Gastrocnemius medialis (tissue), 4 donors: ENCODE measurements around the gene TRMT44.

Source experiments
- POLR2A ChIP-seq, 2 donors: fragments of 450-650 bp; IDR thresholded peaks; one replicate each; pipeline ENCODE4 v1.6.1; 2017; ENCODE audit warnings: antibody characterized with exemption in 2 of 2, mild to moderate bottlenecking in 2 of 2, moderate library complexity in 2 of 2
- TF ChIP-seq, protein P1 (sequence below), 5 experiments: fragments of 450-650 bp in 3 of 5; fragments of 200-600 bp in 2 of 5; sonication (generic) in 2 of 5; IDR thresholded peaks in 4 of 5; conservative IDR thresholded peaks in 1 of 5; 1 replicate in 4 of 5; 2 replicates in 1 of 5; pipeline ENCODE4 v1.5.1; 2016 to 2019; ENCODE audit warnings: antibody characterized with exemption in 5 of 5, mild to moderate bottlenecking in 3 of 5, moderate library complexity in 3 of 5

DNA sequence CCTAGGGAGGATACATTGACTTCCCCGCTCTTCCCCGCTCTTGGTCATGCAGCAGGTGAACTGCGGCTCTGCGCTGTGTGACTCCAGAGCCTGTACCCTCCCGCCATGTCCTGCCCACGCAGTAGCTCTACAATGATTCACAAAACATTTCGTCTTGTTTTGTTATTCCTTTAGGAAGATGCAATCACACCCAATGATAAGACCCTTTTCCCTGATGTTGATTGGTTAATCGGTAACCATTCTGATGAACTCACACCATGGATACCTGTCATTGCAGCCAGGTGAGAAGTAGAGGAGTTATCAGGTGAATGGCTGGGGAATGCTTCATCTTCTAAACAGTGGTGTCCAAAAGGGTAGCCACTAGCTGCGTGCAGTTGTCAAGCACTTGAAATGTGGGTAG, 23.2 kb downstream of the TRMT44 start:
- TF ChIP-seq POLR2A (IDR thresholded peaks at IDR 0.05), result no peak
- TF ChIP-seq, protein P1, sequence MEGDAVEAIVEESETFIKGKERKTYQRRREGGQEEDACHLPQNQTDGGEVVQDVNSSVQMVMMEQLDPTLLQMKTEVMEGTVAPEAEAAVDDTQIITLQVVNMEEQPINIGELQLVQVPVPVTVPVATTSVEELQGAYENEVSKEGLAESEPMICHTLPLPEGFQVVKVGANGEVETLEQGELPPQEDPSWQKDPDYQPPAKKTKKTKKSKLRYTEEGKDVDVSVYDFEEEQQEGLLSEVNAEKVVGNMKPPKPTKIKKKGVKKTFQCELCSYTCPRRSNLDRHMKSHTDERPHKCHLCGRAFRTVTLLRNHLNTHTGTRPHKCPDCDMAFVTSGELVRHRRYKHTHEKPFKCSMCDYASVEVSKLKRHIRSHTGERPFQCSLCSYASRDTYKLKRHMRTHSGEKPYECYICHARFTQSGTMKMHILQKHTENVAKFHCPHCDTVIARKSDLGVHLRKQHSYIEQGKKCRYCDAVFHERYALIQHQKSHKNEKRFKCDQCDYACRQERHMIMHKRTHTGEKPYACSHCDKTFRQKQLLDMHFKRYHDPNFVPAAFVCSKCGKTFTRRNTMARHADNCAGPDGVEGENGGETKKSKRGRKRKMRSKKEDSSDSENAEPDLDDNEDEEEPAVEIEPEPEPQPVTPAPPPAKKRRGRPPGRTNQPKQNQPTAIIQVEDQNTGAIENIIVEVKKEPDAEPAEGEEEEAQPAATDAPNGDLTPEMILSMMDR (IDR thresholded peaks at IDR 0.05 in 4 of 5, conservative IDR thresholded peaks at IDR 0.05 in 1 of 5), result no peak
